ENCODE measurements around the gene PALLD. TPM values are rescaled to one million over a fixed set of nuclear protein-coding genes. Genes with fewer than 3 reads are reported as not detected.

Gene PALLD
- total and polyA plus RNA-seq, 2 of the 8 experiments (the other 6 are each of a cell fraction or from before 2014, with no cell fraction given): 10.5 to 25.0 TPM

DNA sequence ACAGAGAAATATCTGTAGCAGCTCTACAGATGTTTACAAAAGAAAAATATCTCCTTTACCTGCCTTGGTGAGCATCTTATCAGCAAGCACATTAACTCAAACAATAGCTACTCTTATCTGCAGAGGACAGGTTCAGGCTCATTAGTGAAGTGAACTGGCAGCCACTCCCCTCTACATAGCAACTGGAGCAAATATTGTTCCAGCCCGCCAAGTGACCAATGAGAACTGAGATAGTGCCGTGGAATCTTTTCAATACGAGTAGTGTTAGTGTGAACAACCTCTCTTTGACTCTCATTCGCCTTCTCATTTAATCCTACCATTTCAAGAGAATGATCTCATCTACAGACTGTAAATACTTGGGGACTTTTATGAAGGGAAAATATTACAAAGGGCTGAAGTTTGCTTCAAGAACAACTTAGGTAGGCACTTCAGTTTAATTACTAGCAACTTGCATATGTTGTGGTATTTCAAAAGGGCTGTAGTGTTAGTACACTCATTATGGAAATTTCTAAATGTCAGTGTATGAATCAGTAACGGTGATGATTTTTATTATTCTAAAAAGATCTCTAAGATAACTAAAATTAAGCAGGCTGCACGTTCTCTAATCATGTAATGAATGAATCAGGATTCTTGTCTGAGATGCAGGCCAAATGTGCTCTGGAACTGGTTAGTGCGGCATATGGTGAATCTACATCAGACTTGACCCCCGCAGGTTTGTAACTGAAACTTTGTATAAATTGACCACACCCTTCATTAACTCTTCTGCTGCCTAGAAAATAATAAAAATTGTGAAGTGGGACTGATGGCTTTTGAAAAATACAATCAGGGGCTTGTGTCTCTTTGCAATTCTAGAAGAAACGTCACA is 72.4 kb downstream of the PALLD start:
- DNase-seq (ENCODE audit: low read depth in 1 of 2, low spot score in 2 of 2) (no peak), FAIRE-seq (no peak)
- Histone ChIP-seq H3K79me2 (ENCODE audit: control insufficient read depth in 1 of 2, insufficient read depth in 2 of 2, low read length in 2 of 2) (no peaks in the 10 kb centered on the region), H3K56ac (replicated peaks; ENCODE audit: insufficient read length, low read depth, low read length) (no peak overlapping the region), H2BK120ac (replicated peaks; ENCODE audit: low read depth, low read length) (no peak overlapping the region), H3K14ac (ENCODE audit: insufficient read length) (no peak overlapping the region), H3K36me3 (ENCODE audit: control insufficient read depth in 2 of 4, insufficient read depth in 4 of 4, low read length in 3 of 4) (no peaks in the 10 kb centered on the region), H4K20me1 (replicated peaks in 1 of 2; ENCODE audit: control insufficient read depth in 1 of 2, insufficient read depth in 2 of 2, low read length in 2 of 2) (no peaks in the 10 kb centered on the region), H3K9ac (replicated peaks in 1 of 4; ENCODE audit: extremely low read depth in 1 of 4, low read depth in 3 of 4, low read length in 3 of 4) (no peak overlapping the region), H3K79me1 (ENCODE audit: low read depth, low read length) (no peaks in the 10 kb centered on the region), H3K27ac (ENCODE audit: low read depth, low read length) (no peak overlapping the region), H4K8ac (ENCODE audit: extremely low read depth, insufficient read depth, low read length) (no peak overlapping the region), H2AFZ (ENCODE audit: low read length) (no peak overlapping the region), H3K4ac (replicated peaks; ENCODE audit: insufficient read length, low read depth, low read length) (no peak overlapping the region), H2AK5ac (ENCODE audit: low read depth, low read length) (no peak overlapping the region), H3K23me2 (ENCODE audit: low read depth, low read length) (no peaks in the 10 kb centered on the region), H3K4me1 (replicated peaks in 1 of 4; ENCODE audit: control insufficient read depth in 3 of 4, insufficient read depth in 4 of 4, low read length in 3 of 4) (peaks cover 0 to under 1% (median 0%) of the 10 kb centered on the region in 4 experiments; a peak in 1 of 7 replicates), H2BK5ac (ENCODE audit: low read depth, low read length) (no peak overlapping the region), H2BK12ac (ENCODE audit: low read depth, low read length) (no peak overlapping the region), H3K23ac (ENCODE audit: insufficient read length) (no peak overlapping the region), H2BK20ac (ENCODE audit: low read length) (no peak overlapping the region), H2BK15ac (ENCODE audit: low read length) (no peak overlapping the region), H4K5ac (ENCODE audit: insufficient read length, low read depth, low read length) (no peak overlapping the region), H3K4me3 (ENCODE audit: extremely low read depth in 1 of 4, insufficient read depth in 2 of 4, low read depth in 3 of 4, low read length in 4 of 4) (no peak overlapping the region), H3K18ac (ENCODE audit: extremely low read depth, low read length) (no peak overlapping the region), H3K27me3 (replicated peaks in 1 of 4; ENCODE audit: control insufficient read depth in 3 of 4, extremely low read depth in 1 of 4, insufficient read depth in 3 of 4, low read length in 3 of 4) (no peaks in the 10 kb centered on the region), H3K4me2 (ENCODE audit: insufficient read depth in 1 of 2, low read depth in 2 of 2, low read length in 2 of 2) (no peak overlapping the region), H3K9me3 (ENCODE audit: insufficient read depth in 2 of 2, low read depth in 1 of 2, low read length in 1 of 2) (no peaks in the 10 kb centered on the region), H4K91ac (replicated peaks; ENCODE audit: insufficient read length, low read length) (no peak overlapping the region)
- ChIA-PET POLR2A (ENCODE audit: partially characterized antibody) (no interaction called here), CTCF (ENCODE audit: partially characterized antibody) (no interaction called here)
- TF ChIP-seq HDAC6 (IDR thresholded peaks at IDR 0.05; ENCODE audit: low read depth, low read length) (no peak), EGR1 (IDR thresholded peaks at IDR 0.05; ENCODE audit: borderline replicate concordance, low read depth, low read length) (no peak), RXRA (IDR thresholded peaks at IDR 0.05; ENCODE audit: insufficient read depth, low read depth, low read length) (no peak), SP1 (IDR thresholded peaks at IDR 0.05; ENCODE audit: low read depth, low read length) (no peak), CREB1 (IDR thresholded peaks at IDR 0.05) (no peak), SP2 (IDR thresholded peaks at IDR 0.05; ENCODE audit: low read length) (no peak), EZH2 (IDR thresholded peaks at IDR 0.05; ENCODE audit: low read depth, low read length, severe bottlenecking) (no peak), BACH1 (IDR thresholded peaks at IDR 0.05; ENCODE audit: low read length) (no peak), TAF1 (IDR thresholded peaks at IDR 0.05; ENCODE audit: low read depth, low read length) (no peak), SRF (IDR thresholded peaks at IDR 0.05; ENCODE audit: low read depth, low read length) (no peak), SAP30 (IDR thresholded peaks at IDR 0.05; ENCODE audit: insufficient read depth, insufficient replicate concordance, low read length) (no peak), GTF2F1 (IDR thresholded peaks at IDR 0.05; ENCODE audit: borderline replicate concordance, low read depth, low read length) (no peak)
- TF ChIP-seq, protein P1, sequence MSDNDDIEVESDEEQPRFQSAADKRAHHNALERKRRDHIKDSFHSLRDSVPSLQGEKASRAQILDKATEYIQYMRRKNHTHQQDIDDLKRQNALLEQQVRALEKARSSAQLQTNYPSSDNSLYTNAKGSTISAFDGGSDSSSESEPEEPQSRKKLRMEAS (IDR thresholded peaks at IDR 0.05): no peak
- WGBS, 2 experiments (ENCODE audit: extremely low coverage in 1 of 2, insufficient coverage in 1 of 2, insufficient read length in 1 of 2, insufficient replicate concordance in 2 of 2, low coverage in 1 of 2, low lambda C conversion rate in 2 of 2, missing lambda C conversion rate in 1 of 2): 90% methylated on average over 9 of the region's 9 CpGs; no CpG with 5 or more reads in 1 of the 2 experiments

All from H1 (cell line).